AG04450 (cell line): ENCODE results near the gene TSFM. TPM values are rescaled to one million over a fixed set of nuclear protein-coding genes. Genes with fewer than 3 reads are reported as not detected.

Experiments
- CTCF ChIA-PET: fragments of 300-600, 350-600 bp; formaldehyde crosslinking; extraction: SDS; loops from one replicate; lab custom pipeline; 2022; ENCODE audit warnings: antibody characterized with exemption, inconsistent platforms; lab: Charles Lee
- POLR2A ChIA-PET: fragments of 350-600 bp; formaldehyde crosslinking; extraction: SDS; loops from one replicate; lab custom pipeline; 2021; ENCODE audit warnings: antibody characterized with exemption, inconsistent platforms; lab: Yijun Ruan, JAX
- DNase-seq: peaks from one replicate; pipeline ENCODE4 v3.0.0-alpha.2; 2011; ENCODE audit warnings: low read depth, low spot score
- H3K27ac ChIP-seq: one replicate; pipeline ENCODE4 v1.5.1; 2012; ENCODE audit warnings: low read depth, low read length, control low read depth
- H3K27me3 ChIP-seq: one replicate; pipeline ENCODE4 v1.6.0; 2012; ENCODE audit warnings: low read length; ENCODE audit not compliant: control insufficient read depth, insufficient read depth
- H3K4me3 ChIP-seq: 2 replicates; pipeline ENCODE4 v1.5.1; 2011; ENCODE audit warnings: mild to moderate bottlenecking, low read depth, low read length, control low read depth
- H3K9me3 ChIP-seq: 2 replicates; pipeline ENCODE4 v1.5.1; 2012; ENCODE audit warnings: low read length; ENCODE audit not compliant: control insufficient read depth, insufficient read depth
- CTCF ChIP-seq: IDR thresholded peaks from 2 replicates; pipeline ENCODE4 v1.5.1; 2011; ENCODE audit warnings: low read depth, low read length, control low read depth, inconsistent platforms
- polyA plus RNA-seq: library from polyadenylated mRNA; depleted of rRNA; stranded (reverse); fragments of >200 nt; gene quantifications from 2 replicates; pipeline ENCODE4 v1.2.3, GENCODE V29; 2011

The TSFM gene
- polyA plus RNA-seq, 1 experiment: 22.3 TPM

- no peak for TF ChIP-seq CTCF
- no peak for DNase-seq
- ChIA-PET POLR2A (interaction anchor here (1.2 kb wide), 1 partner anchor 9 kb away, joined by 3 read pairs; no protein-coding TSS in a partner anchor), CTCF (interaction anchor here (1.0 to 4.3 kb wide), 3 partner anchors 9 to 17 kb away, joined by 3 to 24 read pairs (median 6); partner anchors contain the start of gene TSFM)
- Histone ChIP-seq H3K27ac (no peak overlapping the region), H3K9me3 (no peaks in the 10 kb centered on the region; the same call in 1 of the 2 replicates), H3K27me3 (peaks cover 40% of the 10 kb centered on the region), H3K4me3 (peak overlapping the region; percentile 43)
These were observed 16.7 kb upstream of the TSFM start for GRCh38 chr12:57765698-57766463.

GRCh38 chr12:57766464-57767304 lies 15.9 kb upstream of the TSFM start, which contains the start of gene CYP27B1:
Gene CYP27B1, minus strand, starts transcription at chr12:57767078. Its CDS starts 37 bp downstream, at chr12:57767041.
- ChIA-PET POLR2A (interaction anchor here (0.5 to 1.2 kb wide), 2 partner anchors 10 to 174 kb away, joined by 3 read pairs; no protein-coding TSS in a partner anchor), CTCF (interaction anchor here (1.3 to 4.3 kb wide), 2 partner anchors 10 to 16 kb away, joined by 6 to 24 read pairs; partner anchors contain the start of gene TSFM)
- H3K27ac ChIP-seq: no peak within 1 kb of the TSS
- no peak for DNase-seq
- TF ChIP-seq CTCF: no peak
- H3K27me3 ChIP-seq: peaks cover 36% of the 10 kb centered on the region
- peak within 1 kb of the TSS; percentile 43 for H3K4me3 ChIP-seq
- H3K9me3 ChIP-seq: no peaks in the 10 kb centered on the region; the same call in 1 of the 2 replicates

DNA sequence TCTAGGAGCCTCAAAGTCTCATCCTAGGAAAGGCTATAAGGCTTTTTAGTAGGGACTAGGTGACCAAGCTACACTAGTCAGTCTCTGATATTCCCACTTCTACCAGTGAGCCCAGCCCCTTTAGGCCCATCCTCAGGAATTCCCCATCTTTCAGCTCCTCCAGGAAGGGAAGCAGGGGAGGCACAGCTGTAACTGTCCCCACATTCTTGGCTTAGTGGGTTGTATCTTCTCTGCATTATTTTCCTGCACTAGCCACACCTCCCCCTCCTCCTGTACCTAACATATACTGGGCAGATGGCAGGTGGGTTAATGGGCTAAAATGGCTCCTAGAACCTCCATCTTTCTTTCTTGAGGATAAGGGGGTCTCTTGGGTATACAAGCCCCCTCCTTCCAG lies 15.3 kb upstream of the TSFM start:
- Histone ChIP-seq H3K4me3 (no peak overlapping the region), H3K9me3 (no peaks in the 10 kb centered on the region; the same call in 1 of the 2 replicates), H3K27ac (no peak overlapping the region), H3K27me3 (peaks cover 36% of the 10 kb centered on the region)
- no peak for TF ChIP-seq CTCF
- no peak for DNase-seq
- ChIA-PET POLR2A (interaction anchor here (0.5 to 1.2 kb wide), 2 partner anchors 10 to 174 kb away, joined by 3 read pairs; no protein-coding TSS in a partner anchor), CTCF (interaction anchor here (4.3 kb wide), 1 partner anchor 11 kb away, joined by 24 read pairs; no protein-coding TSS in a partner anchor)

DNA sequence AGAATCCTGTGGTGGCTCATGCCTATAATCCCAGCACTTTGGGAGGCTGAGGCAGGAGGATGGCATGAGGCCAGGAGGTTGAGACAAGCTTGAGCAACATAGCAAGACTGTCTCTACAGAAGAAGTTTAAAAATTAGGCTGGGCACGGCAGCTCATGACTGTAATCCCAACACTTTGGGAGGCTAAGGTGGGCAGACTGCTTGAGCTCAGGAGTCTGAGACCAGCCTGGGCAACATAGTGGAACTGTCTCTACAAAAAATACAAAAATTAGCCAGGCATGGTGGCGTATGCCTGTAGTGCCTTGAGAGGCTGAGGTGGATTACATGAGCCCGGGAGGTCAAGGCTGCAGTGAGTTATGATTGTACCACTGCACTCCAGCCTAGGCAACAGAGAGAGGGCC lies 14.7 kb upstream of the TSFM start:
- ChIA-PET CTCF (interaction anchor here (4.3 kb wide), 1 partner anchor 11 kb away, joined by 24 read pairs; no protein-coding TSS in a partner anchor), POLR2A (no interaction called here)
- Histone ChIP-seq H3K27ac (no peak overlapping the region), H3K27me3 (peaks cover 36% of the 10 kb centered on the region), H3K4me3 (no peak overlapping the region), H3K9me3 (no peaks in the 10 kb centered on the region; the same call in 1 of the 2 replicates)
- TF ChIP-seq CTCF: no peak
- no peak for DNase-seq
